Endodermal cell (in vitro differentiated cells): ENCODE data around the gene SMARCA2. TPM values are rescaled to one million over a fixed set of nuclear protein-coding genes. Genes with fewer than 3 reads are reported as not detected.

Experiments used
- DNase-seq: peaks from one replicate; pipeline ENCODE4 v3.0.0-alpha.2; 2017
- H3K27ac ChIP-seq: 2 replicates; pipeline ENCODE4 v1.5.1; 2013; ENCODE audit warnings: mild to moderate bottlenecking, low read depth, low read length, moderate library complexity
- H3K27me3 ChIP-seq: 2 replicates; pipeline ENCODE4 v1.6.1; 2013; ENCODE audit warnings: mild to moderate bottlenecking, low read length, moderate library complexity; ENCODE audit not compliant: insufficient read depth, control insufficient read depth, poor library complexity, severe bottlenecking
- H3K36me3 ChIP-seq: 2 replicates; pipeline ENCODE4 v1.7.0; 2013; ENCODE audit warnings: mild to moderate bottlenecking, low read length, moderate library complexity; ENCODE audit not compliant: control insufficient read depth, insufficient read depth
- H3K4me1 ChIP-seq: one replicate; pipeline ENCODE4 v1.7.0; 2013; ENCODE audit warnings: low read length; ENCODE audit not compliant: control insufficient read depth, insufficient read depth
- H3K4me3 ChIP-seq: 2 replicates; pipeline ENCODE4 v1.5.1; 2013; ENCODE audit warnings: mild to moderate bottlenecking, low read length, moderate library complexity
- H3K9ac ChIP-seq: 2 replicates; pipeline ENCODE4 v1.6.1; 2013; ENCODE audit warnings: mild to moderate bottlenecking, low read length, moderate library complexity; ENCODE audit not compliant: poor library complexity, severe bottlenecking; ENCODE audit errors: extremely low read depth
- H3K9me3 ChIP-seq: 2 replicates; pipeline ENCODE4 v1.6.1; 2013; ENCODE audit warnings: mild to moderate bottlenecking, low read length, moderate library complexity; ENCODE audit not compliant: control insufficient read depth
- H3K27ac Mint-ChIP-seq: 2 replicates; pipeline ENCODE4 v1.8.0; 2020; ENCODE audit warnings: mixed read lengths
- H3K27me3 Mint-ChIP-seq: 2 replicates; pipeline ENCODE4 v1.8.0; 2021; ENCODE audit warnings: mild to moderate bottlenecking, mixed read lengths; ENCODE audit not compliant: insufficient read depth
- H3K36me3 Mint-ChIP-seq: 2 replicates; pipeline ENCODE4 v1.8.0; 2020; ENCODE audit warnings: low read depth, mixed read lengths
- H3K4me1 Mint-ChIP-seq: 2 replicates; pipeline ENCODE4 v1.8.0; 2020; ENCODE audit warnings: mixed read lengths
- H3K4me3 Mint-ChIP-seq: 2 replicates; pipeline ENCODE4 v1.8.0; 2020; ENCODE audit warnings: mild to moderate bottlenecking, moderate library complexity, mixed read lengths
- H3K9me3 Mint-ChIP-seq: 2 replicates; pipeline ENCODE4 v1.8.0; 2020; ENCODE audit warnings: mild to moderate bottlenecking, mixed read lengths
- CTCF ChIP-seq: fragments of 200-600 bp; sonication (generic); conservative IDR thresholded peaks from 2 replicates; pipeline ENCODE4 v1.5.0; 2021; ENCODE audit warnings: antibody characterized with exemption, mild to moderate bottlenecking
- WGBS, 2 experiments: methylation state at CpG; one replicate each; pipeline versions ENCODE4 v1.1.5 to v1.1.7; 2013; ENCODE audit warnings: missing lambda C conversion rate in 2 of 2, mixed read lengths in 1 of 2; ENCODE audit not compliant: insufficient coverage in 1 of 2, insufficient read length in 1 of 2; 5-methylcytosine and 5-hydroxymethylcytosine counted together
- total RNA-seq, 2 donors: library from RNA; stranded (reverse); fragmentation: NEBNext Ultra II Directional in 1 of 2; extraction: Animal tissue kit (Norgen Biotek cat#: 25700) in 1 of 2; gene quantifications; 2 replicates in 1 of 2; 3 replicates in 1 of 2; pipeline ENCODE4 v1.2.1, GENCODE V29; 2021

SMARCA2 gene
- total RNA-seq, 2 donors from 2014 or later, result 2.6 to 8.6 TPM

- Mint-ChIP-seq H3K36me3 (no peaks in the 10 kb centered on the region), H3K27ac (no peak overlapping the region), H3K27me3 (no peaks in the 10 kb centered on the region), H3K9me3 (no peaks in the 10 kb centered on the region), H3K4me1 (peaks cover 6% of the 10 kb centered on the region), H3K4me3 (no peak overlapping the region)
- H3K9ac ChIP-seq, result no peak overlapping the region
- H3K4me3 ChIP-seq, result no peak overlapping the region
- H3K27ac ChIP-seq, result no peak overlapping the region
- no peak for TF ChIP-seq CTCF
- no peaks in the 10 kb centered on the region for H3K27me3 ChIP-seq
- no peaks in the 10 kb centered on the region for H3K9me3 ChIP-seq
- H3K36me3 ChIP-seq, result no peaks in the 10 kb centered on the region
- DNase-seq, result no peak
- H3K4me1 ChIP-seq, result no peaks in the 10 kb centered on the region
- WGBS, 2 experiments, result 81 to 89% methylated on average over 4 to 5 of the region's 5 CpGs
Observed at GRCh38 chr9:1978941-1979340, 36.2 kb upstream of the SMARCA2 start.

- H3K4me3 Mint-ChIP-seq, result no peak overlapping the region
- DNase-seq, result no peak
- no peaks in the 10 kb centered on the region for H3K27me3 Mint-ChIP-seq
- H3K9me3 Mint-ChIP-seq, result no peaks in the 10 kb centered on the region
- Histone ChIP-seq H3K27me3 (no peaks in the 10 kb centered on the region), H3K9ac (no peak overlapping the region), H3K4me3 (no peak overlapping the region), H3K36me3 (no peaks in the 10 kb centered on the region), H3K27ac (no peak overlapping the region), H3K9me3 (no peaks in the 10 kb centered on the region), H3K4me1 (no peaks in the 10 kb centered on the region)
- no peak overlapping the region for H3K27ac Mint-ChIP-seq
- no peak for TF ChIP-seq CTCF
- no peaks in the 10 kb centered on the region for H3K36me3 Mint-ChIP-seq
- WGBS, 2 experiments, result 93 to 100% methylated on average over 2 to 7 of the region's 7 CpGs
- peaks cover 6% of the 10 kb centered on the region for H3K4me1 Mint-ChIP-seq
Observed at GRCh38 chr9:1979741-1980367, 35.3 kb upstream of the SMARCA2 start.

- no peaks in the 10 kb centered on the region for H3K9me3 Mint-ChIP-seq
- Histone ChIP-seq H3K9ac (no peak overlapping the region), H3K4me3 (no peak overlapping the region), H3K27ac (no peak overlapping the region), H3K27me3 (no peaks in the 10 kb centered on the region), H3K4me1 (no peaks in the 10 kb centered on the region), H3K36me3 (no peaks in the 10 kb centered on the region), H3K9me3 (no peaks in the 10 kb centered on the region)
- no peaks in the 10 kb centered on the region for H3K36me3 Mint-ChIP-seq
- H3K4me3 Mint-ChIP-seq, result no peak overlapping the region
- 88% methylated on average over 1 of the region's 1 CpG; no CpG with 5 or more reads in 1 of the 2 experiments for WGBS, 2 experiments
- no peak for DNase-seq
- no peak overlapping the region for H3K27ac Mint-ChIP-seq
- no peak for TF ChIP-seq CTCF
- H3K4me1 Mint-ChIP-seq, result peaks cover 6% of the 10 kb centered on the region
- no peaks in the 10 kb centered on the region for H3K27me3 Mint-ChIP-seq
Observed at GRCh38 chr9:1980387-1980786, 34.8 kb upstream of the SMARCA2 start.
